ENCODE data around the gene RANBP3. TPM values are rescaled to one million over a fixed set of nuclear protein-coding genes. Genes with fewer than 3 reads are reported as not detected.

The RANBP3 gene
- total RNA-seq, 3 donors from 2014 or later: 47.0 to 94.2 (median 60.5) TPM

GRCh38 chr19:5893296-5893903, 84.5 kb downstream of the RANBP3 start:
- no peak overlapping the region for H3K4me3 ChIP-seq
- H3K4me1 ChIP-seq (ENCODE audit: low read depth): no peaks in the 10 kb centered on the region
- DNase-seq (no peak), ATAC-seq (no peak)
- intact Hi-C loops (cut with DNase I, micrococcal nuclease): loop anchor here (5.0 to 10.0 kb wide), 2 partner anchors 79 to 91 kb away; no protein-coding TSS in a partner anchor
- no peaks in the 10 kb centered on the region for H3K9me3 ChIP-seq
- no peaks in the 10 kb centered on the region for H3K36me3 ChIP-seq (ENCODE audit: low read depth)
- TF ChIP-seq, protein P1, sequence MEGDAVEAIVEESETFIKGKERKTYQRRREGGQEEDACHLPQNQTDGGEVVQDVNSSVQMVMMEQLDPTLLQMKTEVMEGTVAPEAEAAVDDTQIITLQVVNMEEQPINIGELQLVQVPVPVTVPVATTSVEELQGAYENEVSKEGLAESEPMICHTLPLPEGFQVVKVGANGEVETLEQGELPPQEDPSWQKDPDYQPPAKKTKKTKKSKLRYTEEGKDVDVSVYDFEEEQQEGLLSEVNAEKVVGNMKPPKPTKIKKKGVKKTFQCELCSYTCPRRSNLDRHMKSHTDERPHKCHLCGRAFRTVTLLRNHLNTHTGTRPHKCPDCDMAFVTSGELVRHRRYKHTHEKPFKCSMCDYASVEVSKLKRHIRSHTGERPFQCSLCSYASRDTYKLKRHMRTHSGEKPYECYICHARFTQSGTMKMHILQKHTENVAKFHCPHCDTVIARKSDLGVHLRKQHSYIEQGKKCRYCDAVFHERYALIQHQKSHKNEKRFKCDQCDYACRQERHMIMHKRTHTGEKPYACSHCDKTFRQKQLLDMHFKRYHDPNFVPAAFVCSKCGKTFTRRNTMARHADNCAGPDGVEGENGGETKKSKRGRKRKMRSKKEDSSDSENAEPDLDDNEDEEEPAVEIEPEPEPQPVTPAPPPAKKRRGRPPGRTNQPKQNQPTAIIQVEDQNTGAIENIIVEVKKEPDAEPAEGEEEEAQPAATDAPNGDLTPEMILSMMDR (IDR thresholded peaks at IDR 0.05): no peak

- TF ChIP-seq, protein P1 (IDR thresholded peaks at IDR 0.05): no peak
- no peaks in the 10 kb centered on the region for H3K36me3 ChIP-seq (ENCODE audit: low read depth)
- ATAC-seq (no peak), DNase-seq (no peak)
- no peaks in the 10 kb centered on the region for H3K4me1 ChIP-seq (ENCODE audit: low read depth)
- intact Hi-C loops (cut with DNase I, micrococcal nuclease): loop anchor here (5.0 to 10.0 kb wide), 2 partner anchors 78 to 91 kb away; no protein-coding TSS in a partner anchor
- no peak overlapping the region for H3K4me3 ChIP-seq
- H3K9me3 ChIP-seq: no peaks in the 10 kb centered on the region
Measured at GRCh38 chr19:5892772-5893275, 85.1 kb downstream of the RANBP3 start.

GRCh38 chr19:5891938-5892771, 85.8 kb downstream of the RANBP3 start:
- DNase-seq (peak in 2 of 3 donors; percentile 66 to 70), ATAC-seq (peak; percentile 80)
- intact Hi-C loops (cut with DNase I, micrococcal nuclease): loop anchor here (5.0 to 10.0 kb wide), 2 partner anchors 77 to 90 kb away; no protein-coding TSS in a partner anchor
- TF ChIP-seq, protein P1 (IDR thresholded peaks at IDR 0.05): peak; percentile 42
- H3K36me3 ChIP-seq (ENCODE audit: low read depth): no peaks in the 10 kb centered on the region
- no peak overlapping the region for H3K4me3 ChIP-seq
- H3K4me1 ChIP-seq (ENCODE audit: low read depth): no peaks in the 10 kb centered on the region
- no peaks in the 10 kb centered on the region for H3K9me3 ChIP-seq

DNA sequence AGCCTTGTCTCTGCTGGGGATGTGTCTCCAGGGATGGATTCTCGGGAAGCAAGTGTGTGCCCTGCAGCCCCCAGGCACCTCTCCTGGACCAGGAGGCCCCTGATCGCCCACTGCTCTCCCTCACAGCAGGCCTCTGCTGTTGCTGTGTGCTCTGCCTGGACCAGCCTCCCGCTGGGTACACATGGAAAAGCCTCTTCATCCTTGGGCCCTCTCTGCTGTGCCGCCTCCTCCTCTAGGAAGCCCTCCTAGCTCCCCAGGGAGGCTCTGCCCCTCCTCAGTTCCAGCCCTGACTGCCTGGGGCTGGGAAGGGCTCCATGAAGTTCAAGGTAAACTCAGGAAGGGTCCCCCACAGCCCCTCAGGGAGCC, 86.4 kb downstream of the RANBP3 start:
- H3K9me3 ChIP-seq: no peaks in the 10 kb centered on the region
- no peaks in the 10 kb centered on the region for H3K36me3 ChIP-seq (ENCODE audit: low read depth)
- no peak overlapping the region for H3K4me3 ChIP-seq
- intact Hi-C loops (cut with DNase I, micrococcal nuclease): loop anchor here (5.0 to 10.0 kb wide), 2 partner anchors 77 to 89 kb away; no protein-coding TSS in a partner anchor
- peak; percentile 2 for ATAC-seq
- no peak for DNase-seq
- TF ChIP-seq, protein P1 (IDR thresholded peaks at IDR 0.05): no peak
- H3K4me1 ChIP-seq (ENCODE audit: low read depth): no peaks in the 10 kb centered on the region

DNA sequence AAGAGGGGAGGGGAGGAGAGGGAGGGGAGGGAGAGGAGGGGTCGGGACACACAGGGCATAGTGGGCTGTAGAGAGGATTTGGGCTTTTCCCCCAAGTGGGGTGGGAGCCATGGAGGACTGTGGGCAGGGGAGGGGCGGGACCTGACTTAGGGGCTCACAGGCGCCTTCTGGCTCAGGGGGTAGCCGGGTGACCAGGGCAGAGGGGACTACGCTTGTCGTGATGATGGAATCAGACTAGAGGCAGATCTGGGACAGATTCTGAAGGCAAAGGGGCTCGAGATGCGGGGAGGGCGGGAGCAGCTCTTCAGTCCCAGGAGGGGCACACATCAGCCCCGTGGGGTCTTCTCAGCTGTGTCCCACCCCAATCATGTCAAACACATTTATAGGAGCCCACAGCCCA, 87.8 kb downstream of the RANBP3 start:
- H3K36me3 ChIP-seq (ENCODE audit: low read depth): no peaks in the 10 kb centered on the region
- intact Hi-C loops (cut with DNase I, micrococcal nuclease): loop anchor here (5.0 to 10.0 kb wide), 2 partner anchors 75 to 88 kb away; no protein-coding TSS in a partner anchor
- H3K4me3 ChIP-seq: no peak overlapping the region
- TF ChIP-seq, protein P1 (IDR thresholded peaks at IDR 0.05): no peak
- ATAC-seq: no peak
- H3K4me1 ChIP-seq (ENCODE audit: low read depth): no peaks in the 10 kb centered on the region
- no peaks in the 10 kb centered on the region for H3K9me3 ChIP-seq
- no peak for DNase-seq

All from mucosa of descending colon (tissue), 3 donors.